ENCODE data around the gene CMIP.

CMIP gene

GRCh38 chr16:81480606-81481206, 36.1 kb downstream of the CMIP start:
- DNase-seq (ENCODE audit: low spot score): no peak

GRCh38 chr16:81481207-81481821, 36.7 kb downstream of the CMIP start:
- DNase-seq (ENCODE audit: low spot score): no peak

GRCh38 chr16:81482329-81483063, 37.9 kb downstream of the CMIP start:
- no peak for DNase-seq (ENCODE audit: low spot score)

GRCh38 chr16:81483064-81483969, 38.7 kb downstream of the CMIP start:
- no peak for DNase-seq (ENCODE audit: low spot score)

- DNase-seq (ENCODE audit: low spot score): no peak
Observed at GRCh38 chr16:81483970-81484595, 39.5 kb downstream of the CMIP start.

- no peak for DNase-seq (ENCODE audit: low spot score)
Observed at GRCh38 chr16:81484908-81485624, 40.5 kb downstream of the CMIP start.

- no peak for DNase-seq (ENCODE audit: low spot score)
Observed at GRCh38 chr16:81485824-81486539, 41.4 kb downstream of the CMIP start.

- no peak for DNase-seq (ENCODE audit: low spot score)
Observed at GRCh38 chr16:81486540-81487061, 42.0 kb downstream of the CMIP start.

- no peak for DNase-seq (ENCODE audit: low spot score)
Observed at GRCh38 chr16:81487301-81487720, 42.7 kb downstream of the CMIP start.

- no peak for DNase-seq (ENCODE audit: low spot score)
Observed at GRCh38 chr16:81488687-81489411, 44.2 kb downstream of the CMIP start.

- DNase-seq (ENCODE audit: low spot score): no peak
Observed at GRCh38 chr16:81489547-81490267, 45.1 kb downstream of the CMIP start.

- no peak for DNase-seq (ENCODE audit: low spot score)
Observed at GRCh38 chr16:81491541-81492188, 47.1 kb downstream of the CMIP start.

GRCh38 chr16:81492311-81492761, 47.7 kb downstream of the CMIP start:
- no peak for DNase-seq (ENCODE audit: low spot score)

- DNase-seq (ENCODE audit: low spot score): no peak
Observed at GRCh38 chr16:81492965-81493754, 48.6 kb downstream of the CMIP start.

- DNase-seq (ENCODE audit: low spot score): peak; percentile 89
Observed at GRCh38 chr16:81493755-81494433, 49.3 kb downstream of the CMIP start.

GRCh38 chr16:81494434-81494806, 49.8 kb downstream of the CMIP start:
- no peak for DNase-seq (ENCODE audit: low spot score)

- DNase-seq (ENCODE audit: low spot score): no peak
Observed at GRCh38 chr16:81494888-81495287, 50.3 kb downstream of the CMIP start.

Data from RKO (cell line).